Measurements from ENCODE around the gene MARCHF2. TPM values are rescaled to one million over a fixed set of nuclear protein-coding genes. Genes with fewer than 3 reads are reported as not detected.
"Not testable (repeated sequence)": the region's sequence is repeated elsewhere in the genome, so short reads cannot be mapped to it uniquely, and the experiment has no call there.

The MARCHF2 gene
- total RNA-seq, 1 donor from 2014 or later = 42.5 TPM

- Mint-ChIP-seq H3K4me3 (ENCODE audit: unreplicated experiment) (peak overlapping the region; percentile 62), H3K36me3 (ENCODE audit: low read depth) (no peaks in the 10 kb centered on the region), H3K4me1 (ENCODE audit: low read depth) (peaks cover 12% of the 10 kb centered on the region), H3K27ac (ENCODE audit: unreplicated experiment) (no peak overlapping the region), H3K9me3 (ENCODE audit: low read depth) (no peaks in the 10 kb centered on the region), H3K27me3 (ENCODE audit: low read depth) (no peaks in the 10 kb centered on the region)
- TF ChIP-seq CTCF (IDR thresholded peaks at IDR 0.05) = no peak
- DNase-seq (ENCODE audit: low spot score) = no peak
Measured at GRCh38 chr19:8413629-8413995, 507 bp downstream of the MARCHF2 start.

DNA sequence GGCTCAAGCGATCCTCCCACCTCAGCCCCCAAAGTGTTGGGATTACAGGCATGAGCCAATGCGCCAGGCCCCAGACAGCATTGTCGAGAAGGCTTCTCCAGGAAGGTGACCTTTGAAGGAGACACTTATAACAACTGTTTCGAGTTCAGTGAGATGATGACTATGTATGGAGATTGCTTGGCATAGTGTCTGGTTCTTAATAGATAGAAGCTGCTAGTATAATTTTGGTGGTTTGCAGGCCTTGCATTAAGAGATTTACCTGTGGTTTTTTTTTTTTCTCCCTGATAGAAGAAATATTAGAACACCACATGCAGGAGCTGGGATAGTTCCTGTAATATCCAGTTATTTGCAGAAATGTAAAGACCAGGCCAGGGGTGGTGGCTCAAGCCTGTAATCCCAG, 3.7 kb downstream of the MARCHF2 start:
- H3K27me3 Mint-ChIP-seq (ENCODE audit: low read depth) = no peaks in the 10 kb centered on the region
- H3K36me3 Mint-ChIP-seq (ENCODE audit: low read depth) = no peaks in the 10 kb centered on the region
- peaks cover 12% of the 10 kb centered on the region for H3K4me1 Mint-ChIP-seq (ENCODE audit: low read depth)
- no peaks in the 10 kb centered on the region for H3K9me3 Mint-ChIP-seq (ENCODE audit: low read depth)
- no peak for TF ChIP-seq CTCF (IDR thresholded peaks at IDR 0.05)
- no peak overlapping the region for H3K27ac Mint-ChIP-seq (ENCODE audit: unreplicated experiment)
- no peak overlapping the region for H3K4me3 Mint-ChIP-seq (ENCODE audit: unreplicated experiment)
- DNase-seq (ENCODE audit: low spot score) = no peak

DNA sequence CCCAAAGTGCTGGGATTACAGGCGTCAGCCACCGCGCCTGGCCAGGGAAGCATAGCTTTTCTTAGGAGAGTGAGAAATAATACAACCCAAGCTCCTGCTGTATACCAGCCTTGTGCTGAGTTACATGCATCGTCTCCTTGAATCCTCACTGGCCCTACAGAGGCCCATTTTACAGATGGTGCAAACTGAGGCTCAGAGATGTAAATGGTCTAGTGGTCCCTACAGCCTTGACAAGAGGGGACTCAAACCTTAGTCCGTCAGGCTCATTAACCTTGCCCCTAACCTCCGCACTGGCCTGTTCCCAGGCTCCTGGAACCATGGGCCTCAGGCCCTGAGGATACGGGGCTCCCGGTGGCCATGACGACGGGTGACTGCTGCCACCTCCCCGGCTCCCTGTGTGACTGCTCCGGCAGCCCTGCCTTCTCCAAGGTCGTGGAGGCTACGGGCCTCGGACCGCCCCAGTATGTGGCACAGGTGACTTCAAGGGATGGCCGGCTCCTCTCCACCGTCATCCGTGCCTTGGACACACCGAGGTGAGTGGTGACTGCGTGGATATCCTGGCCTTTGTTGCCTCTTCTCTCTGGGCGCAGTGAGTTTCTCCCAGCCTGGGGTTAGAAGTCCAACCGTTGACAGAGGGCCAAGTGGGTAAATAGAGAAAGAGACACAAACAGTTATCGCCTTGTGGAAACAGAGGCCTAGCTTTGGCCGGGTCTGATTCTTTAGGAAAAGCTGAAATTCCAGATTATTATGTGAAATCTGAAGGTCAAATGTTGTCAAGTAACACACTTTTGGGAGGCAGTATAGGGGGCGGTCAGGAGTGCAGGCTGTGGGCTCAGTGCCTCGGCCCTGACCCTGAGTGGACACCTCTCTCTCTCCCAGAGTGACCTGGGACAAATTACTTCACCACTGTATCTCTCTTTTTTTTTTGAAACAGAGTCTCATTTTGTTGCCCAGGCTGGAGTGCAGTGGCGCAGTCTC, 8.7 kb downstream of the MARCHF2 start:
- Mint-ChIP-seq H3K36me3 (ENCODE audit: low read depth) (no peaks in the 10 kb centered on the region), H3K27ac (ENCODE audit: unreplicated experiment) (no peak overlapping the region), H3K4me3 (ENCODE audit: unreplicated experiment) (no peak overlapping the region), H3K27me3 (ENCODE audit: low read depth) (no peaks in the 10 kb centered on the region), H3K4me1 (ENCODE audit: low read depth) (peaks cover 21% of the 10 kb centered on the region), H3K9me3 (ENCODE audit: low read depth) (no peaks in the 10 kb centered on the region)
- no peak for TF ChIP-seq CTCF (IDR thresholded peaks at IDR 0.05)
- DNase-seq (ENCODE audit: low spot score) = no peak

GRCh38 chr19:8423817-8424223, 10.7 kb downstream of the MARCHF2 start:
- Mint-ChIP-seq H3K4me3 (ENCODE audit: unreplicated experiment) (peak overlapping the region; percentile 51), H3K27ac (ENCODE audit: unreplicated experiment) (peak overlapping the region; percentile 98), H3K36me3 (ENCODE audit: low read depth) (peaks cover 2% of the 10 kb centered on the region), H3K9me3 (ENCODE audit: low read depth) (no peaks in the 10 kb centered on the region), H3K27me3 (ENCODE audit: low read depth) (no peaks in the 10 kb centered on the region), H3K4me1 (ENCODE audit: low read depth) (peaks cover 21% of the 10 kb centered on the region)
- TF ChIP-seq CTCF (IDR thresholded peaks at IDR 0.05) = no peak
- peak; percentile 93 for DNase-seq (ENCODE audit: low spot score)

- not testable (repeated sequence) for DNase-seq (ENCODE audit: low spot score); H3K9me3 Mint-ChIP-seq (ENCODE audit: low read depth); H3K36me3 Mint-ChIP-seq (ENCODE audit: low read depth); H3K4me3 Mint-ChIP-seq (ENCODE audit: unreplicated experiment); H3K27me3 Mint-ChIP-seq (ENCODE audit: low read depth); H3K27ac Mint-ChIP-seq (ENCODE audit: unreplicated experiment)
- H3K4me1 Mint-ChIP-seq (ENCODE audit: low read depth) = peaks cover 21% of the 10 kb centered on the region
Measured at GRCh38 chr19:8425331-8425730, 12.2 kb downstream of the MARCHF2 start.

Measured in chondrocyte (in vitro differentiated cells).